Sigmoid colon (tissue), 4 donors: ENCODE measurements around the gene BCAT1.

Experiments used
- POLR2A ChIP-seq, 2 donors: fragments of 450-650 bp; IDR thresholded peaks; one replicate each; pipeline ENCODE4 v1.6.1; 2016; ENCODE audit warnings: antibody characterized with exemption in 2 of 2, mild to moderate bottlenecking in 2 of 2, moderate library complexity in 2 of 2
- POLR2AphosphoS5 ChIP-seq, 4 donors: sonication (generic); formaldehyde crosslinking; IDR thresholded peaks; one replicate each; pipeline ENCODE4 v1.6.1; 2017; ENCODE audit warnings: antibody characterized with exemption in 4 of 4
- TF ChIP-seq, protein P1 (sequence below), 4 experiments: fragments of 450-650 bp in 3 of 4; fragments of 200-600 bp in 1 of 4; IDR thresholded peaks; one replicate each; pipeline ENCODE4 v1.5.1; 2016 to 2019; ENCODE audit warnings: antibody characterized with exemption in 4 of 4, mild to moderate bottlenecking in 3 of 4, moderate library complexity in 2 of 4

- TF ChIP-seq, protein P1, sequence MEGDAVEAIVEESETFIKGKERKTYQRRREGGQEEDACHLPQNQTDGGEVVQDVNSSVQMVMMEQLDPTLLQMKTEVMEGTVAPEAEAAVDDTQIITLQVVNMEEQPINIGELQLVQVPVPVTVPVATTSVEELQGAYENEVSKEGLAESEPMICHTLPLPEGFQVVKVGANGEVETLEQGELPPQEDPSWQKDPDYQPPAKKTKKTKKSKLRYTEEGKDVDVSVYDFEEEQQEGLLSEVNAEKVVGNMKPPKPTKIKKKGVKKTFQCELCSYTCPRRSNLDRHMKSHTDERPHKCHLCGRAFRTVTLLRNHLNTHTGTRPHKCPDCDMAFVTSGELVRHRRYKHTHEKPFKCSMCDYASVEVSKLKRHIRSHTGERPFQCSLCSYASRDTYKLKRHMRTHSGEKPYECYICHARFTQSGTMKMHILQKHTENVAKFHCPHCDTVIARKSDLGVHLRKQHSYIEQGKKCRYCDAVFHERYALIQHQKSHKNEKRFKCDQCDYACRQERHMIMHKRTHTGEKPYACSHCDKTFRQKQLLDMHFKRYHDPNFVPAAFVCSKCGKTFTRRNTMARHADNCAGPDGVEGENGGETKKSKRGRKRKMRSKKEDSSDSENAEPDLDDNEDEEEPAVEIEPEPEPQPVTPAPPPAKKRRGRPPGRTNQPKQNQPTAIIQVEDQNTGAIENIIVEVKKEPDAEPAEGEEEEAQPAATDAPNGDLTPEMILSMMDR (IDR thresholded peaks at IDR 0.05), result no peak
- TF ChIP-seq POLR2A (IDR thresholded peaks at IDR 0.05), result no peak
- no peak for TF ChIP-seq POLR2AphosphoS5 (IDR thresholded peaks at IDR 0.05)
Measured at GRCh38 chr12:24955853-24956252, 7.0 kb upstream of the BCAT1 start.
